HEK293 (cell line): ENCODE results near the gene CDC42BPA.
A peak's percentile ranks its signal among the peaks of the same experiment; 100 is the strongest.
"Not testable (repeated sequence)": the region's sequence is repeated elsewhere in the genome, so short reads cannot be mapped to it uniquely, and the experiment has no call there.

Experiments
- CTCF ChIA-PET: fragments of 350-600 bp; formaldehyde crosslinking; extraction: SDS; loops from one replicate; lab custom pipeline; 2021; ENCODE audit warnings: antibody characterized with exemption; lab: Yijun Ruan, JAX
- POLR2A ChIA-PET: fragments of 300-600 bp; formaldehyde crosslinking; extraction: SDS; loops from one replicate; lab custom pipeline; 2020; ENCODE audit warnings: antibody characterized with exemption, inconsistent platforms; lab: Yijun Ruan, JAX
- H3K27ac ChIP-seq: fragments of 200-500 bp; sonication (Bioruptor generic); 2 replicates; pipeline ENCODE4 v1.5.1; 2014; ENCODE audit warnings: low read depth, low read length, control low read depth, inconsistent platforms; ENCODE audit errors: extremely low read depth
- H3K36me3 ChIP-seq, 2 experiments: fragments of 200-500 bp in 1 of 2; sonication (Bioruptor generic) in 1 of 2; 1 replicate in 1 of 2; 2 replicates in 1 of 2; pipeline ENCODE4 v1.5.1; 2014 to 2017; ENCODE audit warnings: inconsistent platforms in 2 of 2, low read length in 2 of 2; ENCODE audit not compliant: control insufficient read depth in 2 of 2, insufficient read depth in 1 of 2
- H3K4me1 ChIP-seq: fragments of 200-500 bp; sonication (Bioruptor generic); 2 replicates; pipeline ENCODE4 v1.5.1; 2014; ENCODE audit warnings: mild to moderate bottlenecking, low read length, inconsistent platforms; ENCODE audit not compliant: control insufficient read depth, insufficient read depth
- H3K4me3 ChIP-seq: 2 replicates; pipeline ENCODE4 v1.5.1; 2011; ENCODE audit warnings: low read depth, mild to moderate bottlenecking, control low read depth, low read length, moderate library complexity
- H3K9me3 ChIP-seq: fragments of 200-500 bp; sonication (Bioruptor generic); 2 replicates; pipeline ENCODE4 v1.5.1; 2014; ENCODE audit warnings: low read depth, low read length, inconsistent platforms; ENCODE audit not compliant: control insufficient read depth, insufficient read depth
- SETDB1 ChIP-seq: IDR thresholded peaks from one replicate; pipeline ENCODE4 v1.6.1; 2017; ENCODE audit warnings: mild to moderate bottlenecking, low read length, moderate library complexity, mixed read lengths; ENCODE audit not compliant: insufficient read length
- WT1 ChIP-seq: fragments of 450-650 bp; formaldehyde crosslinking; IDR thresholded peaks from 2 replicates; pipeline ENCODE4 v1.5.1; 2016; ENCODE audit warnings: missing biosample characterization, missing genetic modification characterization
- ZNF10 ChIP-seq: fragments of 450-650 bp; formaldehyde crosslinking; IDR thresholded peaks from 2 replicates; pipeline ENCODE4 v1.5.1; 2017; ENCODE audit warnings: missing biosample characterization, missing genetic modification characterization
- ZNF146 ChIP-seq: fragments of 450-650 bp; formaldehyde crosslinking; IDR thresholded peaks from 2 replicates; pipeline ENCODE4 v1.5.1; 2016; ENCODE audit warnings: missing biosample characterization, missing genetic modification characterization
- ZNF19 ChIP-seq: fragments of 450-650 bp; formaldehyde crosslinking; IDR thresholded peaks from 2 replicates; pipeline ENCODE4; 2016; ENCODE audit warnings: missing biosample characterization, missing genetic modification characterization, low read depth
- ZNF266 ChIP-seq: fragments of 450-650 bp; formaldehyde crosslinking; IDR thresholded peaks from 2 replicates; pipeline ENCODE4 v1.5.1; 2016; ENCODE audit warnings: missing biosample characterization, missing genetic modification characterization, low read depth
- ZNF274 ChIP-seq, 2 experiments: fragments of 200-500 bp in 1 of 2; fragments of 450-650 bp in 1 of 2; sonication (Bioruptor generic) in 1 of 2; formaldehyde crosslinking in 1 of 2; IDR thresholded peaks; 2 replicates each; pipeline versions ENCODE4 v1.5.1 to v1.6.1; 2014 to 2016; ENCODE audit warnings: borderline replicate concordance in 1 of 2, inconsistent platforms in 1 of 2, low read length in 1 of 2, missing biosample characterization in 1 of 2, missing genetic modification characterization in 1 of 2
- ZNF292 ChIP-seq: fragments of 450-650 bp; formaldehyde crosslinking; IDR thresholded peaks from 2 replicates; pipeline ENCODE4 v1.5.1; 2016; ENCODE audit warnings: low read depth, missing biosample characterization, missing genetic modification characterization, borderline replicate concordance
- ZNF324 ChIP-seq: fragments of 450-650 bp; formaldehyde crosslinking; IDR thresholded peaks from 2 replicates; pipeline ENCODE4 v1.5.1; 2016; ENCODE audit warnings: missing biosample characterization, missing genetic modification characterization
- ZNF366 ChIP-seq: fragments of 450-650 bp; formaldehyde crosslinking; conservative IDR thresholded peaks from 2 replicates; pipeline ENCODE4 v1.5.1; 2016; ENCODE audit warnings: missing biosample characterization, missing genetic modification characterization
- ZNF433 ChIP-seq: fragments of 450-650 bp; formaldehyde crosslinking; IDR thresholded peaks from 2 replicates; pipeline ENCODE4 v1.5.1; 2016; ENCODE audit warnings: missing biosample characterization, missing genetic modification characterization, low read depth
- ZNF544 ChIP-seq: fragments of 450-650 bp; formaldehyde crosslinking; IDR thresholded peaks from 2 replicates; pipeline ENCODE4 v1.5.0; 2017; ENCODE audit warnings: missing biosample characterization, missing genetic modification characterization
- ZNF549 ChIP-seq: fragments of 450-650 bp; IDR thresholded peaks from 2 replicates; pipeline ENCODE4 v1.5.1; 2018; ENCODE audit warnings: missing biosample characterization, missing genetic modification characterization, mild to moderate bottlenecking, inconsistent platforms, moderate library complexity
- ZNF555 ChIP-seq: fragments of 450-650 bp; formaldehyde crosslinking; conservative IDR thresholded peaks from 2 replicates; pipeline ENCODE4 v1.5.1; 2017; ENCODE audit warnings: missing biosample characterization, mild to moderate bottlenecking, missing genetic modification characterization, inconsistent platforms
- ZNF623 ChIP-seq: fragments of 450-650 bp; formaldehyde crosslinking; IDR thresholded peaks from 2 replicates; pipeline ENCODE4 v1.5.1; 2016; ENCODE audit warnings: missing biosample characterization, missing genetic modification characterization
- ZNF670 ChIP-seq: fragments of 450-650 bp; formaldehyde crosslinking; IDR thresholded peaks from 2 replicates; pipeline ENCODE4 v1.5.1; 2016; ENCODE audit warnings: missing biosample characterization, missing genetic modification characterization, low read depth
- ZNF692 ChIP-seq: fragments of 450-650 bp; formaldehyde crosslinking; IDR thresholded peaks from 2 replicates; pipeline ENCODE4 v1.5.1; 2016; ENCODE audit warnings: missing biosample characterization, missing genetic modification characterization
- TF ChIP-seq, protein P1 (sequence below): fragments of 450-650 bp; formaldehyde crosslinking; IDR thresholded peaks from 2 replicates; pipeline ENCODE4 v1.5.1; 2017; ENCODE audit warnings: missing biosample characterization, mild to moderate bottlenecking, missing genetic modification characterization, moderate library complexity

CDC42BPA gene

GRCh38 chr1:227231128-227231527 lies 87.2 kb downstream of the CDC42BPA start:
- CTCF ChIA-PET, H3K4me3 ChIP-seq: not testable (repeated sequence)

GRCh38 chr1:227228201-227228600 lies 90.1 kb downstream of the CDC42BPA start:
- H3K9me3 ChIP-seq = no peaks in the 10 kb centered on the region
- no peaks in the 10 kb centered on the region for H3K36me3 ChIP-seq
- POLR2A ChIA-PET = no interaction called here
- H3K4me3 ChIP-seq = no peak overlapping the region
- 0 out of 2 replicates have a peak, but pooled peaks cover 3% of the 10 kb centered on the region for H3K4me1 ChIP-seq
- CTCF ChIA-PET = no interaction called here
- no peak overlapping the region for H3K27ac ChIP-seq
- no peak for TF ChIP-seq SETDB1
- no peak for TF ChIP-seq ZNF692 (tag by site-specific recombination)
- no peak for TF ChIP-seq ZNF366
- TF ChIP-seq ZNF10 (tag by site-specific recombination) = peak; percentile 92

More at GRCh38 chr1:227231128-227231527, 87.2 kb downstream of the CDC42BPA start:
- POLR2A ChIA-PET = interaction anchor here (0.7 kb wide), 1 partner anchor 939 kb away, joined by 10 read pairs; no protein-coding TSS in a partner anchor
- not testable (repeated sequence) for H3K9me3 ChIP-seq, H3K27ac ChIP-seq, H3K36me3 ChIP-seq, H3K4me1 ChIP-seq
- TF ChIP-seq ZNF146 = peak; percentile 91

DNA sequence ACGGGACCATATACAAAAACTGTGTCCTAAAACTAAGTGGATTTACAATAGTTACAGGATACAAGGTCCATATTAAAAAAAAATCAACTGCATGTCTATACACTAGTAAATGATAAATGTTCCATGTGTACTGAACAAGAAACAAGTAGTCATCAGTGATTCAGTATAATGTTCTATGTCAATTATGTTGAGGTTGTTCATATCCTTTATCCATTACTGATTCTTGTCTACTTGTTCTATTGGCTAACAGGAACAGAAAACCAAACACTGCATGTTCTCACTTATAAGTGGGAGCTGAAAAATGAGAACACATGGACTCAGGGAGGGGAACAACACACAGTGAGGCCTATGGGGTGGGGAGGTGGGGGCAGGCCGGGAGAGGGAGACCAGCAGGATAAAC lies 90.5 kb downstream of the CDC42BPA start:
- H3K4me1 ChIP-seq = 0 out of 2 replicates have a peak, but pooled peaks cover 3% of the 10 kb centered on the region
- TF ChIP-seq ZNF324 (tag by site-specific recombination) (no peak), ZNF544 (tag by site-specific recombination) (no peak), WT1 (tag by site-specific recombination) (no peak), ZNF623 (no peak), ZNF549 (tag by site-specific recombination) (no peak), ZNF670 (no peak), ZNF292 (no peak), ZNF19 (tag by site-specific recombination) (no peak), ZNF433 (no peak), ZNF274 (IDR thresholded peaks at IDR 0.05; ENCODE audit: low read length) (no peak), ZNF274 (tag by site-specific recombination; IDR thresholded peaks at IDR 0.05; ENCODE audit: borderline replicate concordance) (no peak), ZNF555 (tag by site-specific recombination) (no peak), ZNF266 (tag by site-specific recombination) (no peak)
- TF ChIP-seq, protein P1, sequence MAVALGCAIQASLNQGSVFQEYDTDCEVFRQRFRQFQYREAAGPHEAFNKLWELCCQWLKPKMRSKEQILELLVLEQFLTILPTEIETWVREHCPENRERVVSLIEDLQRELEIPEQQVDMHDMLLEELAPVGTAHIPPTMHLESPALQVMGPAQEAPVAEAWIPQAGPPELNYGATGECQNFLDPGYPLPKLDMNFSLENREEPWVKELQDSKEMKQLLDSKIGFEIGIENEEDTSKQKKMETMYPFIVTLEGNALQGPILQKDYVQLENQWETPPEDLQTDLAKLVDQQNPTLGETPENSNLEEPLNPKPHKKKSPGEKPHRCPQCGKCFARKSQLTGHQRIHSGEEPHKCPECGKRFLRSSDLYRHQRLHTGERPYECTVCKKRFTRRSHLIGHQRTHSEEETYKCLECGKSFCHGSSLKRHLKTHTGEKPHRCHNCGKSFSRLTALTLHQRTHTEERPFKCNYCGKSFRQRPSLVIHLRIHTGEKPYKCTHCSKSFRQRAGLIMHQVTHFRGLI (tag by site-specific recombination) = no peak
- TF ChIP-seq, all 188 proteins: peak for 0
- no peak overlapping the region for H3K27ac ChIP-seq
- POLR2A ChIA-PET = no interaction called here
- no peaks in the 10 kb centered on the region for H3K36me3 ChIP-seq
- H3K4me3 ChIP-seq = no peak overlapping the region
- no peaks in the 10 kb centered on the region for H3K9me3 ChIP-seq
- CTCF ChIA-PET = no interaction called here
